ENCODE data around the gene ZNF318.
"Not testable (repeated sequence)": the region's sequence is repeated elsewhere in the genome, so short reads cannot be mapped to it uniquely, and the experiment has no call there.

Gene ZNF318, protein sequence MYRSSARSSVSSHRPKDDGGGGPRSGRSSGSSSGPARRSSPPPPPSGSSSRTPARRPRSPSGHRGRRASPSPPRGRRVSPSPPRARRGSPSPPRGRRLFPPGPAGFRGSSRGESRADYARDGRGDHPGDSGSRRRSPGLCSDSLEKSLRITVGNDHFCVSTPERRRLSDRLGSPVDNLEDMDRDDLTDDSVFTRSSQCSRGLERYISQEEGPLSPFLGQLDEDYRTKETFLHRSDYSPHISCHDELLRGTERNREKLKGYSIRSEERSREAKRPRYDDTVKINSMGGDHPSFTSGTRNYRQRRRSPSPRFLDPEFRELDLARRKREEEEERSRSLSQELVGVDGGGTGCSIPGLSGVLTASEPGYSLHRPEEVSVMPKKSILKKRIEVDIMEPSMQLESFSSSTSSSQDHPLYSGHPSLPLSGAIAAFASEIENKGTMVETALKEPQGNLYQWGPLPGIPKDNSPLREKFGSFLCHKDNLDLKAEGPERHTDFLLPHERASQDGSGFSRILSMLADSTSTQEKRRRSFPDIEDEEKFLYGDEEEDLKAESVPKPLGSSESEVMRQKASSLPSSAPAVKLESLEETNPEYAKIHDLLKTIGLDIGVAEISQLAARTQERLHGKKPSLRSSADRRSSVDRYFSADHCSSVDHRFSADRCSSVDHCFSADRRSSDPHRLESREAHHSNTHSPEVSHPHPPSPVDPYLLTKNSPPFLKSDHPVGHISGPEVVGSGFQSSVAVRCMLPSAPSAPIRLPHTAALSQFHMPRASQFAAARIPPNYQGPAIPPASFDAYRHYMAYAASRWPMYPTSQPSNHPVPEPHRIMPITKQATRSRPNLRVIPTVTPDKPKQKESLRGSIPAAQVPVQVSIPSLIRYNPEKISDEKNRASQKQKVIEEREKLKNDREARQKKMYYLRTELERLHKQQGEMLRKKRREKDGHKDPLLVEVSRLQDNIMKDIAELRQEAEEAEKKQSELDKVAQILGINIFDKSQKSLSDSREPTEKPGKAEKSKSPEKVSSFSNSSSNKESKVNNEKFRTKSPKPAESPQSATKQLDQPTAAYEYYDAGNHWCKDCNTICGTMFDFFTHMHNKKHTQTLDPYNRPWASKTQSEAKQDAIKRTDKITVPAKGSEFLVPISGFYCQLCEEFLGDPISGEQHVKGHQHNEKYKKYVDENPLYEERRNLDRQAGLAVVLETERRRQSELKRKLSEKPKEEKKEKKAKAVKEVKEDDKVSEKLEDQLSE (N-terminal part only)

DNA sequence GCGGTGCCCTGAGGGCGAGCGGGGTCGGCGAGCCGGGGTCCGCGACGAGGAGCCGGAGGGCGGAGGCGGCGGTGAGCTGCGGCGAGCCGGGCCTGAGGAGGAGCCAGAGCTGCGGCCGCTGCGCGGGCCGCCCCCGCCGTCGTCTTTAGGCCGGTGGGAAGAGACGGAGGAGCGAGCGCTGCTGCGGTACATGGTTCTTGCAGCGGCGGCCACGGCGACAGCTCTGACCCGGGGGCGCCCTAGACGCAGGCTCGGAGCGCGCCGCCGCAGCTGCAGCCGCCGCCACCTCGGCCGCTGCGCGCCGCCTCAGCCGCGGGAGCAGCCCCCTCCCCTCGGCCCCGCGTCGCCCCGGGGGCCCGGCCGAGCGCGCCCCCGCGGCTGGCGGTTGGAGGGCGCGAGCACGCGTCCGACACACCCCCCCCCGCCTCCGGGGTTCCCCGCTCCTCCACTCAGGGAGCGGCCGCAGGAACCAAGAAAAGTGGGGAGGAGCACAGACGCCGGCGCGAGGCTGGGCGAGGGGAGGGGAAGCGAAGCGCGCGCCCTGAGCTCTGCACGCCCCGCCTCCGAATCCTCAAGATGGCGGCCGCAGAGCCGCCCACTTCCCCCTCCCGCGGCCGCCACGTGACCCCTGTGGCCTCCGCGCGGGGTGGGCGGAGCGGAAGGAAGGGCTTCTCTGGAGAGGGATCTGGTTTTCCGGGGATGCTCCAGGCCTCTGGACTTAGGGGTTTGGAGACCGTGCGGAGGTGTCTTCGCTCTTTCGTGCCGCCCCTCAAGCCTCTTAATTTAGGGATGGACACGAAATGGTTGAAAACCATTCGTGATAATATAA lies at the start of gene ZNF318:
Gene ZNF318 (minus strand): TSS at position 474 of the 829 bp plus-strand sequence. CDS start 282 bp downstream, at position 192.
- no peak for FAIRE-seq

DNA sequence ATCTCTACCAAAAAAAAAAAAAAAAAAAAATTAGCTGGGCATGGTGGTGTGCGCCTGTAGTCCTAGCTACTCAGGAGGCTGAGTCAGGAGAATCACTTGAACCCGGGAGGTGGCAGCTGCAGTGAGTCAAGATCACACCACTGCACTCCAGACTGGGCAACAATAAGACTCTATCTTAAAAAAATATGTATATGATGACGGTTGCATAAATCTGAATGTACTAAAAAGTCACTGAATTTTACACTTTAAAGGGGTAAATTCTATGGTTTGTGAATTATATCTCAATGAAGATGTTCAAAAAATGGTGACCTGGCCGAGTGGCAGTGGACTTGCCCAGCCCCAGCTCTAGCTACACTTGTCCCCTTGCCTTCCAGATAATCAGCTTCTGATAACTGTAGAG lies 47.5 kb upstream of the ZNF318 start:
- FAIRE-seq = no peak

DNA sequence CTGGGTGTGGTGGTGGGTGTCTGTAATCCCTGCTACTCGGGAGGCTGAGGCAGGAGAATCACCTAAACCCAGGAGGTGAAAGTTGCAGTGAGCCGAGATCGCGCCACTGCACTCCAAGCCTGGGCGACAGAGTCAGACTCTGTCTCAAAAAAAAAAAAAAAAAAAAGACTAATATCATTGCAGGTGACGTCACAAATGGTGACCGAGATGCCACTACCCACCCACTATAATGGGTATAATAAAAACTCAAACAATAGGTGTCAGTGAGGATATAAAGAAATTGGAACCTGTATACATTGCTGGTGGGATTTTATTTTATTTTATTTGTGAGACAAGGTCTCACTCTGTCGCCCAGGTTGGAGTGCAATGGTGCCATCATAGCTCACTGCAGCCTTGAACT lies 45.8 kb upstream of the ZNF318 start:
- FAIRE-seq = not testable (repeated sequence)

DNA sequence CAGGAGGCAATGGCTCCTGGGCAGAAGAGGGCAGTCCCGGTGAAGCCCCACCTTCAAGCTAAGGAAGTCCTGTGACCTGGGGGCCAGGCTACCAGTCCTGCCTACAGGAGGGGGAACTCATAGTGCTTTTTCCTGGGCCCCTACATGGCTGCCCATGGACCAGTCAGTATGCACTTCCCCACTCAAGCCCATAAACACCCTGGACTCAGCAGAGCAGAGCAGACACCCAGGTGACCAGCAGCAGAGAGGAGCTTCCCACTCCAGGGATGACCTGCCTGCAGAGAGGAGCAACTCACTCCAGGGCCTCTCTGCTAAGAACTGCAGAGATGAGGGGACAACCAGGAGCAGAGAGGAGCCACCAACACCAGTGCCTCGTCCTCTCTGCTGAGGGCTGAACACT lies 43.6 kb upstream of the ZNF318 start:
- FAIRE-seq = no peak

DNA sequence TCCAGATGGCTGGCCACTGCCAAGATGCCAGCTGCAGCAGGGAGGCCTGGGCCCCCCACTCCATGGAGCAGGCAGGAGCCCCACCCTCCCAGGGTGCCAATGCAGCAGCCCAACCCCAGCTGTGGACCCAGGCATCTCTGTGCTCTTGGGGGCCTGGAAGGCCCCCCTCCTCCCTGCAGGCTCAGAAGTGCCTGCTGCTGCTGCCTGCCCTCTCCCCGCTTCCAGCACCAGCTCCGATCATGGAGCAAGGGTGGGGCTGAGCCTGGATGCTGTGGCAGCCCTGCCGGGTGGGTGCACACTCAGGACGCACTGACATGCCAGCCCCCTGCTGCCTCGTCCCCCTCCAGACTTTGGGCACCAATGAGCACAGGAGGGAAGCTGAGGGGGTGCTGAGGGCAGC lies 43.1 kb upstream of the ZNF318 start:
- no peak for FAIRE-seq

DNA sequence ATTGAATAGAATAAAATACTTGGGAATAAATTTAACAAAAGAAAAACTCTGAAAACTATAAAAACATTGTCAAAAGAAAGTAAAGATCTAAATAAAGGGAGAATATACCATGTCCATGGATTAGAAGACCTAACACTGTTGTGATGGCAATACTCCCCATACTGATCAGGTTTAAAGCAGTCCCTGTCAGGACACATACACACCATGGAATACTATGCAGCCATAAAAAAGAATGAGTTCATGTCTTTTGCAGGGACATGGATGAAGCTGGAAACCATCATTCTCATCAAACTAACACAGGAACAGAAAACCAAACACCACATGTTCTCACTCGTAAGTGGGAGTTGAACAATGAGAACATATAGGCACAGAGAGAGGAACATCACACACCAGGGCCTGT lies 41.3 kb upstream of the ZNF318 start:
- FAIRE-seq = not testable (repeated sequence)

DNA sequence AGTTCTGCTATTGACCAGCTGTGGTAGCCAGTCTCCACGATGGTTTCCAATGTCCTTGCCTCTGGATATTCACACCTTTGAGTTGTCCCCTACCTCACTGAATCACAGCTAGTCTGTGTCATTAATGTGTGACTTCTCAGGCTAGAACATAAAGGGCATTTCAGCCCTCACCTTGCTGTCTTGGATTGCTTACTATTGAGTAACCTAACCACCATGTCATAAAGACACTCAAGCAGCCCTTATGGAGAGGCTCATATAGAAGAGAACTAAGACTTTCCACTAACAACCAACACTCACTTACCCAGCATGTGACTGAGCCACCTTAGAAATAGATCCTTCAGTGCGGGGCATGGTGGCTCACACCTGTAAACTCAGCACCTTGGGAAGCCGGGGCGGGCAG lies 38.8 kb upstream of the ZNF318 start:
- no peak for FAIRE-seq

DNA sequence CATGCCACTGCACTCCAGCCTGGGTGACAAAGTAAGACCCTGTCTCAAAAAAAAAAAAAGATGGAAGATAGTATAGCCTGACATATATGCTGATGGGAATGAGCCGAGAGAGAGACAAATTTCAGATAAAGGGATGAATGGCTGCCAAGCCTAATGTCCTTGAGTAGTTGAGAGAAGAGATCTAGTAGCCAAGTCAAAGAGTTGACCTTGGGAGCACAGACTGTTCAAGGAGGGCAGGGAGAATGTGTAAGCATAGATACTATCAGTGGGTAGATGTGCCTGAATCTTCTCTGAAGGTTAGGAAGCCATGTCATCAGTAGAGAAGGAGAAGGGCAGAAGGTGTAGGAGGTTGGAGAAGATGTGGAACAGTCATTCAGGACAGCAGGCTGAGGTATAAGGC lies 37.8 kb upstream of the ZNF318 start:
- FAIRE-seq = no peak

DNA sequence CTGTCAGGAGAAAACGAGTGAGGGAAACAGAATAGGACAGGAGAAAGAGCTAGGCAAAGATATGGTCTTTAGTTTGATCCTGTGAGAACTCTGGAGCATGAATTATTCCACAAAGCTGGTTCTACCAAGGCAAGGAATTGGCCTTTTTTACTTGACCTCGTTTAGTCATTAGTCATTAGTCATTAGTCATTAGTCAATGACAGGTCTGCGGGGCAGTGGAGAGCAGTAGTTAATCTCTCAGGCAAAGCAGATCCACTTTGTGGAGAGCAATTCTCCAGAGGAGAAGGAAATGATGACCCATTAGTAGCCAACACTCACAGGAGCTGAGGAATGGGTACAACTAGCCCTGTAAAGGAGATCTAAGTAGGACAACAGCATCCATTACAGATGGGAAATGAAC lies 35.9 kb upstream of the ZNF318 start:
- FAIRE-seq = no peak

DNA sequence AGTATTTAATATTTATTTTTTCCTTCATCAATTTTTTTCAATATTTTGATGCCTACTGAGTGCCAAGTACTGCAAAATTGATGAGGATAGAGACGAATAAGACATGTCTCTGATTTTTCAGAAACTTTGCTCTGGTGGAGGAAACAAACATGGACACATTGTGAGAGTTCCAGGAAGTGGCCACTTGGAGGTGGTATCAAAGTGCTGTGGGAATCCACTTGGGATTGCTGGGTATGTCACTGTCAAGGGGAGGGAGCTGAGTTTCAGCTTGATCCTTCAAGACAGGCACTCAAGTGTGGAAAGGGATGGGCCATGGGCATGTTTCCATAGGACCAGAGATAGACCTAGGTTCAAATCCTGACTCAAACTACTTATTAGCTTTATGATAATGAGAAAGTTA lies 33.4 kb upstream of the ZNF318 start:
- FAIRE-seq = no peak

DNA sequence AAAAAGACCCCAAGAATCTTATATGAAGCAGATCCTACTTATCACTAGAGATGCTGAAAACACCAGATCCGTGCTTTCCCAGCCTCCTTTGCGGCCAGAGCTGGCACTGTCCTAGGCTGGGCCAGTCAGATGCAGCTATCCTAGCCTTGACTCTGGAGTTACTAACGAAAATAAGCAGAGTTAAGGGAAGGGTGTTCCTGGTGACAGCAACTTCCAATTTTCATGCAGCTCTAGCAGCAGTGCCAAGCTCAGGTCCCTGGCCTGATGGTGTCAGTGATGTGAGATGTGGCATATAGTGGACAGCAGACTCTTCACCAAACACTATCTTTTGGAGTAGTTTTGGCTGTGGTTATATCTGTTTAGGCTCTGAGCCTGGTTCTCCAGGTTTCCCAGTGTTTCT lies 32.3 kb upstream of the ZNF318 start:
- FAIRE-seq = no peak

DNA sequence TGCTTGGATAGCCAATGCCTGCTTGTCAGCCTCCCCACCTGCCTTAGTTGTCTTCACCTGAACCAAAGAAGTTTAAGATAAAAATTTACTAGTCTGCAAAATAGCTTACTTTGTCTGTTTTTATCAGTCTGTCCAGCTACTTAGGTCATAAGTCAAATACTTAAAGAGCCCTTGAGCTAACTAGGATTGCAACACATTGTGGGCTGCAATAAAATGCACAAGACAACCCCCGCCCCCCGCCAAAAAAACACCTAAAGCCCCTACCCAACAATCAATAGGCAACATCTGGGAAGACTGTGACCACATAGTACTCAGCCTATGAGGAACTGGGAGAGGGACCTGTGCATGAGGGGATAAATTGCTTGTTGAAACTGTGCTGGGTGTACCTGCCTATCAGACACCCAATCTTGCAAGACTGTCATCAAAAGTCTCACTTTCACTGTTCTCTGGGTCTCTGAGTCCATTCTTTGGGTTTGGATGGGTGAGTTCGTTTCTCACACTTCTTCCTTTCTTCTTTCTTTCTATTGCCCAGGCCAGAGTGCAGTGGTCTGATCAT lies 30.6 kb upstream of the ZNF318 start:
- FAIRE-seq = no peak

DNA sequence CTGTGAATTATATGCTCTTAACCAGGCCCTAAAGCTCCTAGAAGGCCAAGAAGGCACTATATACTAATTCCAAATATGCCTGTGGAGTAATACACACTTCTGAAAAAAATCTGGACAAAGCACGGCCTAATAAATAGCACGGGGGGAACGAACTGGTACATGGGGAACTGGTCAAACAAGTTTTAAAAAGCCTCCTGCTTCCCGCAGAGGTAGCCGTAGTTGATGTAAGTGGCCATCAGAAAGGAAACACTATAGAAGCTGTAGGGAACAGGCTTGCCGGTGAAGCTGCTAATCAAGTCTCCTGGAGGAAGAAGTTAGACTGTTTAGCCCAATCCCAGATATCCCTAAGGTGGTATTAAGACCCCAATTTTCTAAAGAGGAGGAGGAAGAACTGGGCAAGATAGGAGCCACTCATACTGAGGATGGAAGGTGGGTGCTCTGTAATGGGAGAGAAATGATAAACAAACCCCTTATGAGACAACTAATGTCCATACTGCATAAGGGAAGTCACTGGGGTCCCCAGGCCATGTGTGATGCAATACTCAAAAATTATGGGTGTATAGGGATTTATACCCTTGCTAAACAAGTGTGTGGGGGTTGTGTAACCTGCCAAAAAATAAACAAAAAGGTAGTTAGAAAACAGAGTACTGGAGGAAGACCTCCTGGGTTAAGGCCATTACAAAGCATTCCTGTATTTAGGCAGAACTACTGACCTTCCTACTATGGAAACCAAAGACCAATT lies 27.1 kb upstream of the ZNF318 start:
- no peak for FAIRE-seq

DNA sequence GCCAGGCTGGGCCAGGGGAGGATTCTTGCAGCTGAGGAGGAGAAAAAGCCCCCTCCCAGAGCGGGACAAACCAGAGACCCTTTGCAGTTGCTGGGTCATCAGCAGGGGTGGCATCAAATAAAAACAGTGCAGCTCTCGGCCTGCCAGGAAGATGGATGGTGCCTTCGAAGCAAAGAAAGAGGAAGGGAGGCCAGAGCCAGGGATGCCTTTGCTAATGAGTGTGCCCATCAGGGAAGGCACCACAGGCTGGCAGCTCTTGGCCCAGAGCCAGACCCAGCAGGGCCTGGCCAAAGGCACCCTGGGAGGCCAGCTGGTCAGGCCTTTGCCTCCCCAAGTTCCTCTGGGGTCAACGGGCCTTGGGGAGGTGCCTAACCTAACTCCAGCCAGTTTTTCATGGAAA lies 26.3 kb upstream of the ZNF318 start:
- no peak for FAIRE-seq

DNA sequence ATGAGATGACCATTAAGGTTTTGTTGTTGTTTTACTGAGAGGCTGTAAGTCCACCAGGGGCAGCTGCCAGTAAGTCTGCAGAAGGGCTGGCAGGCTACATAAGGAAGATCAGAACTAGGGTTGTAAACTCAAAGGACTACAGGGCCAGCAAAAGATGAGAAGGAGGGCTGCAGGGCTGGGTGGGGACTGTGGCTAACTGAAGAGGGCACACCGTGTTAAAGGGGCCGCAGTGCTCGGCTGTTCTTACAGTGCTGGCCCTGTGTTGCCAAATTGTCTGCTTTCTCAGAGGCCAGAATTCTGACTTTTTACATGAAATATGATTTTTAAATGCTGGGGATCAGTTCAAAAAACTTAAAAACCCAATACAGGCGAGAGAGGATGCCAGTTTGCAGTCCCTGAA lies 25.5 kb upstream of the ZNF318 start:
- FAIRE-seq = no peak

DNA sequence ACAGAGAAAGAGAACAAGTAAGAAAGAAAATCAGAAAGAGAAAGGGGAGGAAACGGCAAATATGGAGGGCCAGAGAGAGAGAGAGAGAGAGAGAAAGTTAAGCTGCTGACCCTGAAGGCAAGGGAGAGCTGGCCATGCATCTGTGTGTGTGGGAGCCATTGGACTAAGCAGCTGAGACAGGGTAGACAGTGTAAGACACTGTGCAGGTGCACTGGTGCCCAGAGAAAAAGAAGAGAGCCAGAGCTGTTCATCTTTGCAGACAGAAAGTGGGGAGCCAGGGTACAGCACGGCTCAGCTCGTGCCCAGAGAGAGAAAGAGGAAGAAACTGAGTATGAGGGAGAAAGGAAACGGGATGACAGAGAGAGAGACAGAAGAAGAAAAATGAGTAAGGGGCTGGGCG lies 24.2 kb upstream of the ZNF318 start:
- no peak for FAIRE-seq

DNA sequence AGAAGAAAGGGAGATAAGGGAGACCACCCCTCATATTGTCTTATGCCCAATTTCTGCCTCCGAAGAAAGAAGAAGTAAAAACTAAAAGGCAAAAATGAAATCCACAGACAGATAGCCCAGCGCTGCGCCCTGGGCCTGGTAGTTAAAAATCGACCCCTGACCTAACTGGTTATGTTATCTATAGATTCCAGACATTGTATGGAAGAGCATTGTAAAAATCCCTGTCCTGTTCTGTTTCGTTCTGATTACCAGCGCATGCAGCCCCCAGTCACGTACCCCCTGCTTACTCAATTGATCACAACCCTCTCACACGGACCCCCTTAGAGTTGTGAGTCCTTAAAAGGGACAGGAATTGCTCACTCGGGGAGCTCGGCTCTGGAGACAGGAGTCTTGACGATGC lies 23.7 kb upstream of the ZNF318 start:
- FAIRE-seq = not testable (repeated sequence)

DNA sequence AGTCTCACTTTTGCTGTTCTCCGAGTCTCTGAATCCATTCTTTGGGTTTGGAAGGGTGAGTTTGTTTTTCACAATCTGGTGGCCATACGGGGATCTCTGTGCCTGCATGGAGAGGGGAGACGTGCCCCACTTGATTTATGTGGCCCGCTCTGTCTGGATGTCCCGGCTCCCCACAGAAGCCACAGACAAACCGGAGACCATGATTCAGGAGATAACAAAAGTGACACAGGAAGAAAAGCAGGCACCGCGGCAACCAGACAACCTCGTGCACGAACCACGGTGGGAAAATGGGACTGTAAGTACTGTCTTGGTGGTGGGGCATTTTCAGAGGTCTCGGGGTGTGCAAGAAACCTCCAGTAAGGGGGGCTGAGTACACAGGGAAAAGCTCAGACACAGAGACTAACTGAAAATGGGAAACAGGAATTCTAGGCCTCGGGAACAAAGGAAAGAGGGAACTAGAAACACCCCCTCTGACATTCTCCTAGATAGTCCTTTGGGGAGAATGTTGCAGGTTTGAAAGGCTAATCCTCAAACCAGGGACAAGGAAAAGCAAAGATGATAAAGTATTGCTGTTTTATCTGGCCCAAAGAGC lies 22.1 kb upstream of the ZNF318 start:
- FAIRE-seq = no peak

DNA sequence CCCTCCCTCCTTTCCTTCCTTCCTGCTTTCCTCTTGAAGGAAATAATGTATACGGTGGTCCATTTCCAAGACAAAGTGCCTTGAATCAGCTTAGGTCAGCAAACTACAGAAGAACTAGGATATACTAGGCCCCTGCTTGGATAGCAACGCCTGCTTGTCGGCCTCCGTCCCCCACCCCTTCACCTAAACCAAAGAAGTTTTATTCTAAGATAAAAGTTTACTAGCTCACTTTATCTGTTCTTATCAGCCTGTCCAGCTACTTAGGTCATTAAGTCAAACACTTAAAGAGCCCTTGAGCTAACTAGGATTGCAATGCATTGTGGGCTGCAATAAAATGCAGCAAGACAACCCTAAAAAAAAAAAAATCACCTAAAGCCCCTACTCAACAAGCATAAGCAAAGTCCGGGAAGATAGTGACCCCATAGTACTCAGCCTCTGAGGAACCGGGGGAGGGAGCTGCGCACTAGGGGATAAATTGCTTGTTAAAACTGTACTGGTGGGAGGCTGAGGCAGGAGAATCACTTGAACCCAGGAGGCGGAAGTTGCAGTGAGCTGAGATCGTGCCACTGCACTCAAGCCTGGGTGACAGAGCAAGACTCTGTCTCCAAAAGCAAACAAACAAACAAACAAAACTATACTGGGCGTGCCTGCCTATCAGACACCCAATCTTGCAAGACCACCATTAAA lies 21.4 kb upstream of the ZNF318 start:
- not testable (repeated sequence) for FAIRE-seq

DNA sequence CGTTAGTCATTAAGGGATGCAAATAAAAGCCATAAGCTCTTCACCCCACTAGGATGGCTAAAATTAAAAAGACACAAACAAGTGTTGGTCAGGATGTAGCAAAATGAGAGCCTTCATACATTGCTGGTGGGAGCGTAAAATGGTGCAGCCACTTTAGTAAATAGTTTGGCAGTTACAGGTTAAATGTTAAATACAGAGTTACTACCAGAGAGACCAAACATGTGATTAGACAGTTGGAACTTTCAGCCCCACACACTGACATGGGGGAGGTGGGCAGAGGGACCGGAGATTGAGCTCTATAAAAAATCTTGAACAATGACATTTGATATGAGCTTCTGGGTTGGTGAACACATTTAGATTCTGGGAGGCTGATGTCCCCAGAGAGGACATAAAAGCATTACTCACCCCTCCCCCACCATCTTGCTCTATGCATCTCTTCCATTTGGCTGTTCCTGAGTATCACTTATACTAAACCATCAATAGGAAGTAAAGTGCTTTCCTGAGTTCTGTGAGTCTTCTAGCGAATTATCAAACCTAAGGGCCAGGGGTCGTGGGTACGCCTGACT lies 20.4 kb upstream of the ZNF318 start:
- no peak for FAIRE-seq

Measured in colon (tissue), 2 donors.